Amygdala (tissue), 56 donors: ENCODE results near the gene CHRM1.
"Not testable (repeated sequence)": the region's sequence is repeated elsewhere in the genome, so short reads cannot be mapped to it uniquely, and the experiment has no call there.

Source experiments
- DNase-seq, 56 donors: peaks; one replicate each; lab custom pipeline; 2025; lab: John Stamatoyannopoulos, UW

The CHRM1 gene

GRCh38 chr11:62921201-62921572, at the start of gene CHRM1:
Gene CHRM1, minus strand, starts transcription at chr11:62921363. Its CDS starts 10,263 bp downstream, at chr11:62911100.
- DNase-seq, result peak in 37 of 56 donors; percentile 19 to 79 (median 50)

DNA sequence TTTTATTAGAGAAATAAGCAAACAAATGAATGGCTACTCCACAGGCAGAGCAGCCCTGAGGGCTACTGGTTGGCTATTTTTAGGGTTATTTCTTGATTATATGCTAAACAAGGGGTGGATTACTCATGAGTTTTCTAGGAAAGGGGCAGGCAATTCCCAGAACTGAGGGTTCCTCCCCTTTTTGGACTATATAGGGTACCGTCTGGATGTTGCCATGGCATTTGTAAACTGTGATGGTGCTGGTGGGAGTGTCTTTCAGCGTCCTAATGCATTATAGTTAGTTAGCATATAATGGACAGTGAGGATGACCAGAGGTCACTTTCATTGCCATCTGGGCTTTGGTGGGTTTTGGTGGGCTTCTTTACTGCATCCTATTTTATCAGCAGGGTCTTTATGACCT, 44.4 kb upstream of the CHRM1 start:
- DNase-seq, result no peak

GRCh38 chr11:62962391-62962790, 41.2 kb upstream of the CHRM1 start:
- DNase-seq, result no peak

DNA sequence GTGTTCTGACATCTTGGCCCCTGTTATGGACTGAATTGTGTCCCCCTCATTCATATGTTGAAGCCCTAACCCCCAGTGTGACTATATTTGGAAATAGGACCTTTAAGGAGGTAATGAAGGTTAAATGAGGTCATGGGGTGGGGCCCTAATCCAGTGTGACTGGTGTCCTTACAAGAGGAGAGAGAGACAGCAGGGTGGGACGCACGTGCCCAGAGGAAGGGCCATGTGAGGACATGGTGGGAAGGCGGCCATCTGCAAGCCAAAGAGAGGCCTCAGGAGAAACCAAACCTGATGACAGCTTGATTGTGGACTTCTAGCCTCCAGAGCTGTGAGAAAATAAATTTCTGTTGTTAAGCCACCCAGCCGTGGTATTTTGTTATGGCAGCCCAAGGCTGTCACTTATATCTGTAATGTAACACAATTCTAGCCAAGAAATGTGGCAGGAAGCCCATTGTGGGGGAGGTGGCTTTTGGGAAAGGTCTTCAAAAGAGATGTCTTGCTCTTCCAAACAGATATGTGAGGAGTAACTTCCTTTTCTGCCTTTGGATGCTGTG, 39.9 kb upstream of the CHRM1 start:
- peak in 1 of 56 donors; percentile 19 for DNase-seq

DNA sequence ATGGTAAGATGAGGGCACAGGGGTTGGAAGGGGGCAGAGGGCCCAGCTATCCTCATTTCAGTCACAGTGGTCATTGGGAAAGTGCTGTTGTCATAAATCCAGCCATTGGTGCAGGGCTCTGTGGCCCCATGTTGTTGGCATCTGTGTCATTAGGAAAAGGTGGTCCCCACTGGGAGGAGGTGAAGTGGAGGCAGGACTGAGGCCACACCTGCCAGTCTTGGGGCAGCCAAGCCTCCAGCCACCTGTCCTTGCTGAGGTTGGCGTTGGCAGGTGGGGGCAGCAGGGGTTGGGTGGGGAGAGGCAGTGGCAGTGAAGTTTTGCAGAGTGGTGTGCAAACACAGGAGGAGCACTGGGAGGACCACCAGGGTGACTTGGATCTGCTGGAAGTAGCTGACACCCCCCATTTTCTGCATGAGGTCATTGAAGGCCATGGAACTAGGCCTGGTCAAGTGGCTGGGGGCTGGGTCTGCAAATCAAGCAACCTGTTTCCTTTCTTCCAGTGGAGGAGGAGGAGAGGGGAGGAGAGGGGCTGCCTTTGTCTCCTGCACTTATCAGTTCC, 38.3 kb upstream of the CHRM1 start:
- no peak for DNase-seq

- peak in 4 of 56 donors; percentile 5 to 21 (median 15) for DNase-seq
These were observed 37.6 kb upstream of the CHRM1 start for GRCh38 chr11:62958547-62959421.

GRCh38 chr11:62957147-62957546, 36.0 kb upstream of the CHRM1 start:
- DNase-seq, result no peak

GRCh38 chr11:62954478-62954877, 33.3 kb upstream of the CHRM1 start:
- no peak for DNase-seq

- no peak for DNase-seq
These were observed 32.6 kb upstream of the CHRM1 start for GRCh38 chr11:62953811-62954210.

DNA sequence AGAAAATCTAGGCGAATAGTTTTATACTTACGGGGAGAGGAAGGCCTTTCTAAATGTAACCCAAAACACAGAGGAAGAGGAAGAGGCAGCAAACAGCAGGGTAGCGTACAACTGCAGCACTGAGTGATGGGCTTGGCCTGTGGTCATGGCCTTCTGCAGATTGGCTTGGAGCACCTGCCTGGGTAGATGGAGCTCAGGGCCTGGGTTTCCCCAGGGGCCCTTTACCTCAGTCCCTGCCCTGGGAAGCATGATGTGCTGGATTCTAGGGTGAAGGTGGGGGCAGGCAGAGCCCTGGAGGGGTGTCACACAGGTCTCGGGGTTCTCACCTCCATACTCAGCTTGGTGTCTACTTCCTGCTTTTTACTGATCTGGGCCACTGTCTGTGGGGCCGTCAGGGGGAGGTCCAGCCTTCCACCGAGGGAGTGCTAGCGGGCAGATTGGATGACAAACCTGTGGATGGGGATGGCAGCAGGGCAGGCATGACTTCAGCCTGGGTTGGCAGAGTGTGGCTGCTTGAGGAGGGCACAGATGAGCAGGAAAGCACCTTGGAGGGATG, 27.7 kb upstream of the CHRM1 start:
- DNase-seq, result no peak

- not testable (repeated sequence) for DNase-seq
These were observed 24.4 kb upstream of the CHRM1 start for GRCh38 chr11:62945538-62945937.

DNA sequence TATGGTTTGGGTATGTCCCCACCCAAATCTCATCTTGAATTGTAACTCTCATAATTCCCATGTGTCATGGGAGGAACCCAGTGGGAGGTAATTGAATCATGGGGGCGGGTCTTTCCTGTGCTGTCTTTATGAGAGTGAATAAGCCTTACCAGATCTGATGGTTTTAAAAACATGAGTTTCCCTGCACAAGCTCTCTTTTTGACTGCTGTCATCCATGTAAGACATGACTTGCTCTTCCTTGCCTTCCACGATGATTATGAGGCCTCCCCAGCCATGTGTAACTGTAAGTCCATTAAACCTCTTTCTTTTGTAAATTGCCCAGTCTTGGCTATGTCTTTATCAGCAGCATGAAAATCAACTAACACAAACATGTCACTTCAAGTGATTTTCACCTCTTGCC, 16.4 kb upstream of the CHRM1 start:
- DNase-seq, result not testable (repeated sequence)

DNA sequence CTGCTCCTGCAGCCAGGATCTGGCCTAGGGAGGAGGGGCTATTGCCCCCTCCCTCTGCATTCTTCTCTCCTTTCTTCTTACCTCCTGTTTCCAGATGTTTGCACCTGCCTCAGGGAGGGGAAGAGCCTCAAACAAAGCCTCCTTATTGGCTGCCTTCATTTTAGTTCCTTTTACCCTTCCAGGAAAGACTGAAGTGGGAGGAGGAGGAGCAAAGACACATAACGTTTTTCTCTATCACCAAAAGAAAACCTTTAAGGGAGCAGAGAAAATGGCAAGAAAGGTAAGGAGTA, 13.3 kb upstream of the CHRM1 start:
- no peak for DNase-seq

DNA sequence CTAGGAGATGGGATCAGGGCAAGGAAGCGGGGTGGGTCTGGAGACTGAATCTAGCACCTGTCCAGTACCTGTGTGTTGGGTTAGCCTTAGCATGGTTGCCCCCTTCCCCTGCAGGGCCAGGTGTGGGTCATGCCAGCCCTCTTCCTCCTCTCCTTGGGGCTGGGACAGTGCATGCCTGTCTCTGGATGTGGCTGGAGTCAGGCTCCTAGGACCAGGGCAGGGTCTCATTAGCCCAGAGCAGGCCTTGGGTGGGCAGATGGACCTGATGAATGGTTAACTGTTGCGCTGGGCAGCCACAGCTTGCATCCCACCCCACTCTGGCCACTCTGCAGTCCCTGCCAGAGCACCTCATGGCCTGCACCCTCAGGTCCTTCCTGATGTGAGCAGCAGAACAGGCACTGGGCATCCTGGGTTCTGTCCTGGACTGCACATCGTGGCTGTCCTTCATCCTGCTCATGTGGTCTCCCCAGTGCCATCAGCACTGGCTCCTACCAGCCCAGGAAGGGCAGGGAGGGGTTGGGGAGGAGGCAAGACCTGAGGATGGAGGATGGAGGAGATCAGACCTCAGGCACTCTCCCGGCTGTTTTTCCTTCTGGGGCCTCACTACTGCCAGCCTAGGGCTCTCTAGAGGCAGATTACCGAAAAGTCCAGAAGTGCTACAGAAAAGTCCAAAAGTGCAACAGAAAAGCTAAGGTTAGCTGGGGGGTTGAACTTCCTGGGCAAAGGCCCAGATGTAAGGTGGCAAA, 12.8 kb upstream of the CHRM1 start:
- no peak for DNase-seq

DNA sequence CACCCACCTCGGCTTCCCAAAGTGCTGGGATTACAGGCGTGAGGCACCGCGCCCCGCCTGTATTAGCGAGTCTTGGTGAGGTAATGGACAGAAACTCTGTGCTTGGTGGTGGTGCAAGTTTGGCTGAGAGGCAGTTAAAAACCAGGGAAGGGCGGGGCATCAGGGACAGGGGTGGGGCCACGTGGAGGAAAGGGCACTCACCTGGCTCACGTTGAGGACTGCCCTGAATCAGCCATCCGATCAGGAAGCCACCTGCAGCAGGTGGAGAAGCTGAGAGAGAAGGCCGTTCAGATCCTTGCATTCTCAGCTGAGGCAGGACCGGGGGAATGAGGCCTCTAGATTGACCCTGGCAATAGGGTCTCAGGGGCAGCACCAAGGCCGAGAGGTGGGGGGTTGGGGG, 12.1 kb upstream of the CHRM1 start:
- DNase-seq, result no peak

GRCh38 chr11:62931499-62932278, 10.5 kb upstream of the CHRM1 start:
- DNase-seq, result peak in 1 of 56 donors; percentile 24

- DNase-seq, result no peak
These were observed 9.5 kb upstream of the CHRM1 start for GRCh38 chr11:62930666-62931065.

DNA sequence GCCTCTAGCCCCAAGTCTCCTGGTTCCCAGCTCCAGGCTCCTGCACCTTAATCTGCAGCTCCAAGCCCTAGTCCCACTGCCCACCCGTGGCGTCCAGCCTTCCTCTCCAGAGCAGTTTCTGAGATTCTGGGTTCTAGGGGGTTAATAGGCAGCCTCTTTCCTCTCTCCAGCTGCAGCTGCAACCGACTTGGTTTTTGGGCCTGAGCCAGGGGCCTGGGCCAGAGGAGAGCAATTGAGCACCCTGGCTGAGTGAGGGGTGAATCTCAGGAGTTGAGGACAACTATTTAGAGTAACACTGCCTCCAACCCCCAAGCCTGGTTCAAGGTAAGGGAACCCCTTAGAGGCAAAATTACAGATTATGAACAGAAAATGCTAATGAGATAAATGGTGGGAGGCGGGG, 9.0 kb upstream of the CHRM1 start:
- DNase-seq, result peak in 2 of 56 donors; percentile 13 to 26

DNA sequence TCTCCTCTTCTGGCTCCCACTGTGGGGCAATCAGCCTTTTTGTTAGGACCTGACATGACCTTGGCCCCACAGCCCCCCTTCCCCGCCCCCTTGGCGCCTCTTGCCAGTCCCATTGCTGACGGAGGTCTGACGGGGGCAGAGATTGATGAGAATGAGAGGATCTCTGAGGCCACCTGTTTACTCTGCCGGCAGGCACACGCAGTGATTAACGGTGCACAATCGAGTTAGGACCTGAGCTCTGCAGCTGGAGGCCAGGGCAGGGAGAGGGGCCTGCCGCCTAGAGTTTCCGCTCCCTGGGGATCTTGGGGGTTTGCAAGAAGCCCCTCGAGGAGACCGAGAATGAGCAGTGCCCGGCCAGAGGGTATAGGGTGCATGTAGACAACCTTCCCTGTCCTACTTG, 6.8 kb upstream of the CHRM1 start:
- no peak for DNase-seq
